GM18508 (cell line): ENCODE measurements around the gene GEMIN7.

Experiments used
- ATAC-seq: cut with Tn5 transposase; IDR thresholded peaks from one replicate; pipeline ENCODE4 v1.9.1; 2021; ENCODE audit warnings: moderate number of reproducible peaks; ENCODE audit not compliant: insufficient read depth, unreplicated experiment

The GEMIN7 gene

GRCh38 chr19:45124021-45124420, 45.0 kb downstream of the GEMIN7 start:
- ATAC-seq: no peak

DNA sequence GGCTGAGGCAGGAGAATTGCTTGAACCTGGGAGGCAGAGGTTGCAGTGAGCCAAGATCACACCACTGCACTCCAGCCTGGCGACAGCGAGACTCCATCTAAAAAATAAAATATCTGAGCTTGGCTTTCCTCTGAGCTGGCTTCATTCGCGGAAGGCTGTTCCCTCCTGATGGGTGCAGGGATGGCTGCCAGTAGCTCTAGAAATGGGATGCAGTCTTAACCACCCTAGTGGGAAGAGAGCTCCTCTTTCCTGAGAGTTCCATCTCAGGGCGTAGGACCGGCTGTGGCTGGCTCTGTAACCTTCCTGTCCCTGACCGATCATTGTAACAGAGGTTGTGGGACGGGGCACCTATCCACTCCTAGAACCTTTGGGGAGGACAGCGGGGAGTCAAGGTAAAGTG, 46.3 kb downstream of the GEMIN7 start:
- ATAC-seq: no peak

- no peak for ATAC-seq
Measured at GRCh38 chr19:45125975-45126493, 47.0 kb downstream of the GEMIN7 start.

GRCh38 chr19:45126654-45127053, 47.6 kb downstream of the GEMIN7 start:
- no peak for ATAC-seq

- no peak for ATAC-seq
Measured at GRCh38 chr19:45128146-45128545, 49.1 kb downstream of the GEMIN7 start.

DNA sequence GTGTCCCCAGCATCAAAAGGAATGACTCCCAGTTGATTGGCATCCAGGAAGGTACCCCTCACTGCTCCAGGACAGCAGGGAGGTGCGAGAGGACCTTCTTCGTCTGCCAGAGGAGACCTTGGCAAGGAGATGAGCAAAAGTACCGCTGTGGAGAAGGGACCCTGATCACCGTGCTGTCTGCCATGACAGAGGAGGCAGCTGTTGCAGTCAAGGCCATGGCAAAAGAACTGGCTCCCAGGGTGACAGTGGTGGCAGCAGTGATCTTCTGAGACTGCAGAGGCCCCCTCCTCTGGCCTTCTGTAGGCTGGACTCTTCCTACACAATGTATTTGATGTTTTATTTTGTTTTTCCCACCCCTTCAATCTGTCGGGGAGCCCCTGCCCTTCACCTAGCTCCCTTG, 49.7 kb downstream of the GEMIN7 start:
- ATAC-seq: no peak

DNA sequence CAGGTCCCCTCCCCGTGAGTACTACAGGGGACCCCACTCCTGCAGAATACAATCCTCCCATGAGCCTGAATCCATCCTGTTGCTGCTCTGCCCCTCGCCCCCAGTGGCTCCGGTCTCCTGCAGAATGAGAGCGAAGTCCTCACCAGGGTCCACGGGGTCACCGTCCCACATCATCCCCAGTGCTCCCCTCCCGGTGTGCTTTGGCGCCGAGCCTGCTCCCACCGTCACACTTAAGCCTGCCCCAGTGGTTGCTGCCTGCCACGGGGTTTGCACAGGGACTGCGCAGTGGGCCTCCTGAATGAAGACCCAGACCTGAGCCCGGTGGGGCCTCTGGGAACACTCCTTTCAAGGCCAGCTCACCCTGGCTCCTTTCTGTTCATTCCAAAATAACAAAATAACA, 51.2 kb downstream of the GEMIN7 start:
- ATAC-seq: no peak

DNA sequence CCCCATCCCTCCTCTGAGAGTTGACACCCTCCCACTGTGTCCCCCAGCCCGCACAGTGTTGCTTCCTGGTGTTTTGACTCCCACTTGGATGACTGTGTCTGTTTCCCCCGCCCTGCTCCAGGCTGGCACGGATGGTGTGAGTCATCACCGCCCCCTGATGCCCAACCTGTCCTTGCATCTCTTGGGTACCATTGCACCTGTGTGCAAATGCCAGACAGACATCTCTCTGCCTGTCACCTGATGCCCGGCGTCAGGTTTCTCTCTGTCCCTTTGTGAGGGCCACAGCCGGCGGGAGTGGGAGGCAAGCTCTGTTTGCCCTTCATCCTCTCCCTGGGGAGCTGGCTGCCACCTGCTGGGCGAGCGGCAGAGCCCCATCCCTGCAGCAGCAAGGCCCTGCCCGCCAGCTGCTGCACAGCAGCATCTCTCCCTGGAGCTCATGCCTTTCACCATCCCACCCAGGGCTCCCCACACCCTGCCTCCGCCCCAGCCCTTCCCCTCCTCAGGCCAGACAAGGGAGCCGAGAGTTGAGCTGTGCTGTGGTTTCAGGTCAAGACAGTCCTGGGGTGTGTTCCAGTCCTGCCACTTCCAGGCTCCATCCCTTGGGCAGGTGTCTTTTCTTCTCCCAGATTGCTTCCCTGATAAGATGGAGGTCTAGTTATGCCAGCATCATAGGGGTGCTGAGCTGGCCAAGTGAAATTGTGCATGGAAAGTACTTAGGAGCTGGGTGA, 52.0 kb downstream of the GEMIN7 start:
- no peak for ATAC-seq

- no peak for ATAC-seq
Measured at GRCh38 chr19:45133661-45134060, 54.6 kb downstream of the GEMIN7 start.

DNA sequence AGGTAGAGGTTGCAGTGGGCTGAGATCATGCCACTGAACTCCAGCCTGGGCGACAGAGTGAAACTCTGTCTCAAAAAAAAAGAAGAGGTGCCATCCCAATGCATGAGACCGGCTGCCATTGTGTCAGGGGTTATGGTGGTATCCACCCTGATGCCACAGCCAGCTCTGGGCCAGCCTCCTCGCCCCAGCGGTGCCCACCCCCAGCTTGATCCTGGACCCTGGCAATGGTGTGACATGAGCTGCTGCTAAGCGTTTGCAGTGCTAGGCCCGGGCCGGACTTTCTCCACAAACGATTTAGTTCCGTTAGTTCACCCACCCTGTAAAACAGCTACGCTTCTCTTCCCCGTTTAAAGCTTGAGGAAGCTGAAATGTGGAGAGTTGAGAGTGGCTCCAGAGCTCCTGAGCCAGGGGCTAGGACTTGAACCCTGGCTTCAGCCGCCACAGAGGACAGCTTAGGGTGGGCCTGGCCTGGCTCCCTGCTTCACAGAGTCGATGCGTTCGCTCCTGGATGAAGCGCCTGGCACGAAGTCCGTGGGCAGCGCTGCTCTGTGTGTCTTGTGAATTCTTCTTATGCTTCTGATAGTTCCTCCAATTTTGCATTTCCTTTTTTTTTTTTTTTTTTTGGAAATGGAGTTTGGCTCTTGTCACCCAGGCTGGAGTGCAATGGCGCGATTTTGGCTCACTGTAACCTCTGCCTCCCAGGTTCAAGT, 56.3 kb downstream of the GEMIN7 start:
- ATAC-seq: no peak

GRCh38 chr19:45136507-45137178, 57.6 kb downstream of the GEMIN7 start:
- ATAC-seq: no peak

DNA sequence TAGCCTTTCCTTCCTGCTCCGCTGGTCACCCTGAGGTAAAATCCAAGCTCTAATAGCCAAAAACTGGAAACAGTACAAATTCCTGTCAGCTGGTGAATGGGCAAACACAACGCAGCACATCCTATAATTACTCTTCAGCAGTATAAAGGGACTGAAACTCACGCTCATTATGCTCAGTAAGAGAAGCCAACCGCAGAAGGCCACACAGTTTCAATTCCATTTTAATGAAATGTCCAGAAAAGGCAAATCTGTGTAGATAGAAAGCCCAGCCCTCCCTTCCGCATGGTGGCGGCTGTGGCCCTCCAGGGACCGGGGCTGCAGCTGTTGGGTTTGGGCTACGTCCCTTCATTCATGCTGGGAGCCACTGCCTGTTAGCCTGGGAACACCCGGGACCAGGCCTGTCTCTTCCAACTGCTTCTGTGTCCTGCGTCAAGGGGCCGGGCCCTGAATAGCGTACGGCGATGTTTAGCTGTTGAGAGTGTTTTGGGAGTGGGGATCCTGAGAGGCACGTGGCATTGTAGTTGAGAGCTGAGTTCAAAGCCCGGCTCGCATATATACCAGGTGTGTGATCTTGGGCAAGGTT, 58.2 kb downstream of the GEMIN7 start:
- ATAC-seq: peak; percentile 52

- ATAC-seq: no peak
Measured at GRCh38 chr19:45138303-45138751, 59.3 kb downstream of the GEMIN7 start.

GRCh38 chr19:45139286-45140143, 60.5 kb downstream of the GEMIN7 start:
- no peak for ATAC-seq

DNA sequence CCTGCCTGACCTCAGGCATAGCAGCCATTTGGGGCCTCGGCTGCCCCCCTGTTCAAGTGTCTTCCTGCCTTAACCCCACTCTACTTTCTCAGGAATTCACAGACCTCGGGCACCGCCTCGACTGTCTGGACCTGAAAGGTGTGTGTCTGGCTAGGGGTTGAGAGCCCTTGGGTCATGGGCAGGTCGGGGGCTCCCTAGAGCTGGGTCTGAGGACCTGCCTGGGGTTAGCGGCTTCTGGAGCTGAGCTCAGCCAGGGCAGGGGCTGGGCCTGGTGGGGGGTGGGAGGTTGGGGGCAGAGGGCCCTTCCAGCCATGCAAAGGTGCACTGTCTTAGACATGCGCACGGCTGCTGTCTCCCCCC, 61.1 kb downstream of the GEMIN7 start:
- ATAC-seq: no peak

GRCh38 chr19:45140533-45140932, 61.5 kb downstream of the GEMIN7 start:
- ATAC-seq: no peak
